A549 (cell line): Measurements from ENCODE around the gene PLD2. TPM values are rescaled to one million over a fixed set of nuclear protein-coding genes. Genes with fewer than 3 reads are reported as not detected.

Experiments
- ATAC-seq, 2 experiments: fragments of 200-7000 bp in 1 of 2; fragments of >200 bp in 1 of 2; cut with Nextera tagmentation in 1 of 2; cut with Tn5 transposase in 1 of 2; 3 replicates each; pipeline versions ENCODE4 v1.8.0 to v1.9.1; 2018 to 2020; ENCODE audit warnings: mild to moderate bottlenecking in 1 of 2, moderate library complexity in 1 of 2
- CTCF ChIA-PET: fragments of 300-600 bp; sonication (Branson Sonifier 250); formaldehyde crosslinking; extraction: SDS; loops from one replicate; lab custom pipeline; 2021; ENCODE audit warnings: antibody characterized with exemption, inconsistent platforms; lab: Yijun Ruan, JAX
- POLR2A ChIA-PET: fragments of 350-600 bp; formaldehyde crosslinking; extraction: SDS; loops from one replicate; lab custom pipeline; 2021; ENCODE audit warnings: antibody characterized with exemption, inconsistent platforms; lab: Yijun Ruan, JAX
- DNase-seq, 2 experiments: peaks; one replicate each; pipeline versions ENCODE4 v3.0.0 to v3.0.0-alpha.2; 2011 to 2016; ENCODE audit warnings: low read depth in 1 of 2, low spot score in 1 of 2
- FAIRE-seq: peaks from 2 replicates; lab custom pipeline; 2011; peaks lifted over from hg19 to GRCh38; lab: Jason Lieb, UNC
- H3K27ac ChIP-seq, 2 experiments: fragments of >200 bp; sonication (Bioruptor Twin); formaldehyde crosslinking; 3 replicates each; pipeline ENCODE4 v1.5.1; 2016 to 2017
- H3K4me1 ChIP-seq: fragments of >200 bp; sonication (Bioruptor Twin); formaldehyde crosslinking; 3 replicates; pipeline ENCODE4 v1.6.1; 2016
- H3K4me2 ChIP-seq: fragments of >200 bp; sonication (Bioruptor Twin); formaldehyde crosslinking; 3 replicates; pipeline ENCODE4 v1.6.1; 2016
- H3K4me3 ChIP-seq: fragments of >200 bp; sonication (Bioruptor Twin); formaldehyde crosslinking; 3 replicates; pipeline ENCODE4 v1.5.1; 2016
- H3K9me3 ChIP-seq: fragments of >200 bp; sonication (Bioruptor Twin); formaldehyde crosslinking; 3 replicates; pipeline ENCODE4 v1.6.1; 2016
- ATOH8 ChIP-seq: fragments of 250-450 bp; sonication (Bioruptor Pico); IDR thresholded peaks from 2 replicates; pipeline ENCODE4 v1.5.0; 2020; ENCODE audit warnings: low read depth, mild to moderate bottlenecking, moderate library complexity
- BHLHE40 ChIP-seq: IDR thresholded peaks from 2 replicates; pipeline ENCODE4 v1.6.1; 2012; ENCODE audit warnings: low read depth, low read length, inconsistent platforms
- CBX2 ChIP-seq: fragments of 200-600 bp; sonication (generic); IDR thresholded peaks from 2 replicates; pipeline ENCODE4 v1.6.1; 2016; ENCODE audit warnings: low read depth, mild to moderate bottlenecking, borderline replicate concordance
- CEBPB ChIP-seq, 2 experiments: fragments of >200 bp in 1 of 2; sonication (Bioruptor Twin) in 1 of 2; formaldehyde crosslinking in 1 of 2; IDR thresholded peaks; 2 replicates each; pipeline ENCODE4 v1.6.1; 2012 to 2016
- CHD4 ChIP-seq: fragments of 200-600 bp; sonication (generic); IDR thresholded peaks from 2 replicates; pipeline ENCODE4 v1.6.1; 2016; ENCODE audit warnings: antibody characterized with exemption, mild to moderate bottlenecking, borderline replicate concordance
- EHF ChIP-seq: fragments of 250-450 bp; sonication (Bioruptor Pico); IDR thresholded peaks from 2 replicates; pipeline ENCODE4 v1.5.0; 2020; ENCODE audit warnings: mild to moderate bottlenecking
- HDAC2 ChIP-seq: fragments of 200-600 bp; sonication (generic); IDR thresholded peaks from 2 replicates; pipeline ENCODE4 v1.6.1; 2016
- HEYL ChIP-seq: fragments of 250-450 bp; sonication (Bioruptor Pico); IDR thresholded peaks from 2 replicates; pipeline ENCODE4 v1.8.0; 2021; ENCODE audit warnings: mild to moderate bottlenecking, moderate library complexity
- HMGXB4 ChIP-seq: fragments of 250-450 bp; sonication (Bioruptor Pico); IDR thresholded peaks from 2 replicates; pipeline ENCODE4 v1.5.0; 2021; ENCODE audit warnings: mild to moderate bottlenecking, moderate library complexity, borderline replicate concordance
- HOXA7 ChIP-seq: fragments of 250-450 bp; sonication (Bioruptor Pico); IDR thresholded peaks from 2 replicates; pipeline ENCODE4 v1.5.0; 2020; ENCODE audit warnings: mild to moderate bottlenecking, moderate library complexity
- JUN ChIP-seq, 2 experiments: fragments of >200 bp; sonication (Bioruptor Twin); formaldehyde crosslinking; IDR thresholded peaks; 2 replicates in 1 of 2; 3 replicates in 1 of 2; pipeline ENCODE4 v1.6.1; 2016 to 2017
- JUNB ChIP-seq: fragments of >200 bp; sonication (Bioruptor Twin); formaldehyde crosslinking; IDR thresholded peaks from 2 replicates; pipeline ENCODE4 v1.6.1; 2016
- KDM1A ChIP-seq: fragments of 200-600 bp; sonication (generic); IDR thresholded peaks from 2 replicates; pipeline ENCODE4 v1.6.1; 2016; ENCODE audit warnings: low read depth, mild to moderate bottlenecking
- MAFK ChIP-seq: fragments of 450-650 bp; IDR thresholded peaks from 2 replicates; pipeline ENCODE4 v1.6.1; 2014; ENCODE audit not compliant: partially characterized antibody
- MYC ChIP-seq: IDR thresholded peaks from 2 replicates; pipeline ENCODE4 v1.6.1; 2012; ENCODE audit warnings: mild to moderate bottlenecking, inconsistent platforms, low read length, improper control_type of control experiment, borderline replicate concordance
- NFE2L2 ChIP-seq: fragments of 150-350 bp; conservative IDR thresholded peaks from 2 replicates; pipeline ENCODE4 v1.6.1; 2014; ENCODE audit warnings: low read length
- NPAS2 ChIP-seq: fragments of 250-450 bp; sonication (Bioruptor Pico); IDR thresholded peaks from 2 replicates; pipeline ENCODE4 v1.8.0; 2022; ENCODE audit warnings: mild to moderate bottlenecking, moderate library complexity, borderline replicate concordance
- RAD21 ChIP-seq, 2 experiments: fragments of >200 bp in 1 of 2; sonication (Bioruptor Twin) in 1 of 2; formaldehyde crosslinking in 1 of 2; IDR thresholded peaks in 1 of 2; conservative IDR thresholded peaks in 1 of 2; 2 replicates in 1 of 2; 3 replicates in 1 of 2; pipeline ENCODE4 v1.6.1; 2012 to 2018; ENCODE audit warnings: inconsistent platforms in 1 of 2
- ZC3H11A ChIP-seq: fragments of 450-650 bp; IDR thresholded peaks from 2 replicates; pipeline ENCODE4 v1.6.1; 2014; ENCODE audit warnings: antibody characterized with exemption, mild to moderate bottlenecking
- ZNF302 ChIP-seq: fragments of 250-450 bp; sonication (Bioruptor Pico); IDR thresholded peaks from 2 replicates; pipeline ENCODE4 v1.9.0; 2021; ENCODE audit warnings: inconsistent platforms, mild to moderate bottlenecking, moderate library complexity
- WGBS: methylation state at CpG from one replicate; pipeline ENCODE4 v1.1.6; 2017; ENCODE audit errors: missing lambda C conversion rate; 5-methylcytosine and 5-hydroxymethylcytosine counted together
- polyA plus RNA-seq, 4 experiments: library from polyadenylated mRNA; depleted of rRNA in 3 of 4; stranded (reverse); fragments of >200 nt; fragmentation: RNase III in 1 of 4; extraction: RNeasy Plus Mini Kit Qiagen cat#74134 plus additional on column Dnase treatment in 1 of 4; gene quantifications; 2 replicates in 3 of 4; 3 replicates in 1 of 4; pipeline ENCODE4 v1.2.3, GENCODE V29; 2011 to 2017
- TF ChIP-seq, protein P1 (sequence below): IDR thresholded peaks from 2 replicates; pipeline ENCODE4 v1.6.1; 2012

Gene PLD2
- polyA plus RNA-seq, 2 of the 4 experiments (the other 2 are of a cell fraction): 17.0 to 23.0 TPM

GRCh38 chr17:4766723-4767122, 40.2 kb upstream of the PLD2 start (continued):
- TF ChIP-seq CBX2 (no peak), BHLHE40 (no peak), ZC3H11A (no peak)
- TF ChIP-seq, all 56 proteins: peak for 0

DNA sequence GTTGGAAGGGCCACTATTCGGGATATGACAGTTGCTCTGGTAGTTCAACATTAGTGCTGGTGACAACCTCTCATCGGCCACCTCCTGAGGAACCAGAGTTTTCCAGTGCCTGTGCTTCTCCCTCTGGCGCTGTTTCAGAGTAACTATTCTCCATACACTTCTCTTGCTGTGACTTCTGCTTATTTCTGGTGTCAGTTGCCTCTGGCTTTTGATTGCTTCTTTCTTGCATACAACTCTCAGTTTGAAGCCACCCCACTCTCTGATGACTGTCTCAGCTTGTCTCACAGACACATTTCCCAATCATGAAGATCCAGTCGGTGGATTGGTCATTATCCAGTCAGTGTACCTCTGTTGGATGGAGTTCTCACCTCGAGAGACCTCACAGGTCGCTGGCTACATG, 38.7 kb upstream of the PLD2 start:
- no peak overlapping the region for H3K4me3 ChIP-seq
- DNase-seq (no peak), FAIRE-seq (no peak), ATAC-seq (no peak)
- ChIA-PET CTCF (interaction anchor here (0.6 to 14.7 kb wide), 4 partner anchors 21 to 737 kb away, joined by 3 to 157 read pairs (median 4); partner anchors contain the start of genes GLTPD2 and VMO1), POLR2A (no interaction called here)
- no peaks in the 10 kb centered on the region for H3K9me3 ChIP-seq
- H3K4me2 ChIP-seq: no peak overlapping the region
- WGBS: 44% methylated on average over 6 of the region's 6 CpGs
- TF ChIP-seq HMGXB4 (CRISPR knock-in tag): no peak
- TF ChIP-seq NPAS2: no peak
- no peak for TF ChIP-seq HOXA7 (CRISPR knock-in tag)
- no peak for TF ChIP-seq EHF (CRISPR knock-in tag)
- no peak for TF ChIP-seq JUNB
- TF ChIP-seq ZNF302 (CRISPR knock-in tag): no peak
- TF ChIP-seq KDM1A: no peak
- no peak for TF ChIP-seq RAD21 (conservative IDR thresholded peaks at IDR 0.05 in 1 of 2, IDR thresholded peaks at IDR 0.05 in 1 of 2)
- TF ChIP-seq HDAC2: no peak
- no peak for TF ChIP-seq JUN (IDR thresholded peaks at IDR 0.05)
- TF ChIP-seq CHD4: no peak
- no peak for TF ChIP-seq ATOH8
- TF ChIP-seq CEBPB (IDR thresholded peaks at IDR 0.05): no peak
- no peak for TF ChIP-seq NFE2L2
- TF ChIP-seq, all 56 proteins: peak for 0
- H3K4me1 ChIP-seq: peaks cover 15% of the 10 kb centered on the region
- no peak overlapping the region for H3K27ac ChIP-seq

DNA sequence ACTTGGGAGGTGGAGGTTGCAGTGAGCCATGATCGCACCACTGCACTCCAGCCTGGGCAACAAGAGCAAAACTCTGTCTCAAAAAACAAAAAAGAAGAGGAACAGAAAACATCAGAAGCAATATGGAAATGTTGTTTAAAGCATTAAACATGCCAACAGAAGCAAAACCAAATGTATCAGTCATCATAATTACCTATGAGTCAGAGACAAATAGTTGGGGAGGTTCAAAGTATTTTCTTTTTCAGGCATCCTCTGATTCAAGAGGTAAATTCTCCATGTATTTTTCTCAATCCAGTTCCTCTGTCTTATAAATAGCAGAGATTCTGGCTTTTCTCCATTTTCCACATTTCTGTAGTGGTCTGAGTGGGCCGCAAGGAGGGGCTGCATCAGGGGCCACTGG, 37.3 kb upstream of the PLD2 start:
- 92% methylated on average over 2 of the region's 2 CpGs for WGBS
- H3K9me3 ChIP-seq: no peaks in the 10 kb centered on the region
- no peak for DNase-seq
- H3K4me3 ChIP-seq: no peak overlapping the region
- POLR2A ChIA-PET: no interaction called here
- FAIRE-seq: no peak
- H3K27ac ChIP-seq: no peak overlapping the region
- H3K4me2 ChIP-seq: peak overlapping the region; percentile 17; the same call in 1 of the 3 replicates
- peaks cover 15% of the 10 kb centered on the region for H3K4me1 ChIP-seq
- CTCF ChIA-PET: interaction anchor here (0.6 to 14.7 kb wide), 7 partner anchors 19 to 584 kb away, joined by 3 to 157 read pairs (median 3); partner anchors contain the start of genes GLTPD2 and VMO1
- no peak for ATAC-seq
- TF ChIP-seq MAFK (peak; percentile 23), HEYL (CRISPR knock-in tag) (no peak)
- TF ChIP-seq, all 56 proteins: peak for 1

DNA sequence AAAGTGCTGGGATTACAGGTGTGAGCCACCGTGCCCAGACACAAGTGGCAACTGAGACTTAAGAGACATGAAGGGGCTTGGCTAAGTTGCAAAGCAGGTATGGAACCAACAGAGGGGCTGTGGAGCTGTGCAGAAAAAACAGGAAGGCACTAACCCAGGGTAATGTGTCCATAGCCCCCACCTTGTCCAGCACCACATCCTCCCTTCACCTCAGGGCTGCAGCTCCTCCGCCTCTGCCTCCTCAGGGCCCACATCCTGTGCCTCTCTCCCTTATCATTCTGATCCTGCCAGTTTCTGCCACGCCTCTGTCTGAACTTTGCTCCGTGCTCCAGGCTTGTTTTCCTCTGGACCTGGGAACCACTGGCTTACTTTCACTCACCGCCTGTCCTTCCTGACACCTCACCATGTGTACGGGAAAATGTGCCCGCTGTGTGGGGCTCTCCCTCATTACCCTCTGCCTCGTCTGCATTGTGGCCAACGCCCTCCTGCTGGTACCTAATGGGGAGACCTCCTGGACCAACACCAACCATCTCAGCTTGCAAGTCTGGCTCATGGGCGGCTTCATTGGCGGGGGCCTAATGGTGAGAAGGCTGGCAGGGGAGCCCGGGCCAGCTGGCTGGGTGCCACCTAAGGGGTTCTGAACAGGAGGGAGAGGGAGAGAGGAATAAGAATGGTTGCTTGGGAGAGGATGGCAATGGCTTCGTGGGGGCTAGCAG, 35.3 kb upstream of the PLD2 start, which contains the start of gene TM4SF5:
Gene TM4SF5, plus strand, starts transcription at position 368 of the 716 bp plus-strand sequence. Its CDS starts 37 bp downstream, at position 405.
- no peak for FAIRE-seq
- CTCF ChIA-PET: interaction anchor here (1.1 to 14.7 kb wide), 3 partner anchors 17 to 131 kb away, joined by 3 to 157 read pairs (median 3); partner anchors contain the start of genes CHRNE, GLTPD2 and VMO1
- no peaks in the 10 kb centered on the region for H3K9me3 ChIP-seq
- peak within 1 kb of the TSS; percentile 62 for H3K4me2 ChIP-seq
- WGBS: 41% methylated on average over 13 of the region's 13 CpGs
- peaks cover 15% of the 10 kb centered on the region for H3K4me1 ChIP-seq
- peak in 1 of 2 experiments; percentile 60 for DNase-seq
- TF ChIP-seq MYC: no peak
- TF ChIP-seq, protein P1, sequence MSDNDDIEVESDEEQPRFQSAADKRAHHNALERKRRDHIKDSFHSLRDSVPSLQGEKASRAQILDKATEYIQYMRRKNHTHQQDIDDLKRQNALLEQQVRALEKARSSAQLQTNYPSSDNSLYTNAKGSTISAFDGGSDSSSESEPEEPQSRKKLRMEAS: 0 out of 2 replicates have a peak, but pooled peaks have one; percentile 31
- TF ChIP-seq, all 56 proteins: peak for 1
- Histone ChIP-seq H3K4me3 (no peak within 1 kb of the TSS), H3K27ac (peak within 1 kb of the TSS in 1 of 2 experiments; percentile 53; a peak in 4 of 6 replicates)
- ATAC-seq: peak; percentile 79 to 84
- POLR2A ChIA-PET: no interaction called here
